C4-2B (cell line): Measurements from ENCODE around the gene C1QC.

Experiments used
- CTCF ChIP-seq: fragments of 450-650 bp; conservative IDR thresholded peaks from 2 replicates; pipeline ENCODE4 v1.5.1; 2017; ENCODE audit warnings: mild to moderate bottlenecking
- ZFX ChIP-seq: fragments of 450-650 bp; IDR thresholded peaks from 2 replicates; pipeline ENCODE4 v1.6.1; 2017

- TF ChIP-seq CTCF (no peak), ZFX (no peak)
These were observed 23.0 kb downstream of the C1QC start for GRCh38 chr1:22666412-22666811.
